DMS53 treated with DMSO at 0.1 percent for 48 hours (cell line): ENCODE results near the gene CCL7.

Source experiments
- DNase-seq: peaks from one replicate; lab custom pipeline; 2025; ENCODE audit not compliant: unreplicated experiment; lab: John Stamatoyannopoulos, UW

CCL7 gene

GRCh38 chr17:34285286-34285792, 15.3 kb downstream of the CCL7 start, which contains the start of gene CCL11:
Gene CCL11 (plus strand): TSS chr17:34285742. CDS start chr17:34285809, 67 bp downstream.
- no peak for DNase-seq

- no peak for DNase-seq
Observed at GRCh38 chr17:34287875-34288274, 17.9 kb downstream of the CCL7 start.

- no peak for DNase-seq
Observed at GRCh38 chr17:34290586-34290985, 20.6 kb downstream of the CCL7 start.

GRCh38 chr17:34291721-34292348, 21.8 kb downstream of the CCL7 start:
- no peak for DNase-seq

- no peak for DNase-seq
Observed at GRCh38 chr17:34299027-34299426, 29.0 kb downstream of the CCL7 start.

- no peak for DNase-seq
Observed at GRCh38 chr17:34299956-34300577, 30.0 kb downstream of the CCL7 start.

- no peak for DNase-seq
Observed at GRCh38 chr17:34300652-34301370, 30.8 kb downstream of the CCL7 start.

- no peak for DNase-seq
Observed at GRCh38 chr17:34301986-34302385, 32.0 kb downstream of the CCL7 start.

GRCh38 chr17:34302636-34303035, 32.6 kb downstream of the CCL7 start:
- DNase-seq, result no peak

- DNase-seq, result no peak
Observed at GRCh38 chr17:34303606-34304005, 33.6 kb downstream of the CCL7 start.

- DNase-seq, result no peak
Observed at GRCh38 chr17:34305061-34305460, 35.0 kb downstream of the CCL7 start.

- no peak for DNase-seq
Observed at GRCh38 chr17:34305606-34306005, 35.6 kb downstream of the CCL7 start.

GRCh38 chr17:34306466-34306865, 36.4 kb downstream of the CCL7 start:
- DNase-seq, result no peak

- no peak for DNase-seq
Observed at GRCh38 chr17:34307110-34307509, 37.1 kb downstream of the CCL7 start.

- DNase-seq, result no peak
Observed at GRCh38 chr17:34308371-34308770, 38.4 kb downstream of the CCL7 start.

- no peak for DNase-seq
Observed at GRCh38 chr17:34311291-34311690, 41.3 kb downstream of the CCL7 start.

- DNase-seq, result no peak
Observed at GRCh38 chr17:34312080-34312479, 42.1 kb downstream of the CCL7 start.

GRCh38 chr17:34313164-34313563, 43.1 kb downstream of the CCL7 start:
- DNase-seq, result no peak

GRCh38 chr17:34314279-34314678, 44.3 kb downstream of the CCL7 start:
- DNase-seq, result no peak

- no peak for DNase-seq
Observed at GRCh38 chr17:34318474-34318873, 48.5 kb downstream of the CCL7 start.

- DNase-seq, result no peak
Observed at GRCh38 chr17:34319039-34319483, 49.0 kb downstream of the CCL7 start, which contains the start of gene CCL8. Gene CCL8 (plus strand): TSS chr17:34319435. CDS start chr17:34319502, 67 bp downstream.
